K562 (cell line): ENCODE measurements around the gene RNF126. TPM values are rescaled to one million over a fixed set of nuclear protein-coding genes. Genes with fewer than 3 reads are reported as not detected.
"Not testable (repeated sequence)": the region's sequence is repeated elsewhere in the genome, so short reads cannot be mapped to it uniquely, and the experiment has no call there.

Experiments used
- ARID1B ChIP-seq: fragments of 450-650 bp; IDR thresholded peaks from 2 replicates; pipeline ENCODE4 v1.6.1; 2016; ENCODE audit warnings: antibody characterized with exemption, mild to moderate bottlenecking, inconsistent platforms
- ATF1 ChIP-seq, 2 experiments: fragments of 450-650 bp in 1 of 2; IDR thresholded peaks; 2 replicates each; pipeline ENCODE4 v1.6.1; 2016; ENCODE audit warnings: missing compliant biosample characterization in 1 of 2, missing genetic modification characterization in 1 of 2
- ATF7 ChIP-seq: fragments of 450-650 bp; IDR thresholded peaks from 2 replicates; pipeline ENCODE4 v1.7.1; 2014; ENCODE audit warnings: mild to moderate bottlenecking, moderate library complexity
- CBFA2T2 ChIP-seq: fragments of 450-650 bp; conservative IDR thresholded peaks from 2 replicates; pipeline ENCODE4 v1.6.1; 2017; ENCODE audit warnings: mild to moderate bottlenecking
- CBX3 ChIP-seq, 2 experiments: IDR thresholded peaks; 1 replicate in 1 of 2; 2 replicates in 1 of 2; pipeline ENCODE4 v1.6.1; 2012; ENCODE audit warnings: inconsistent platforms in 2 of 2, low read length in 2 of 2, borderline replicate concordance in 1 of 2, control low read depth in 1 of 2
- CBX5 ChIP-seq: IDR thresholded peaks from 2 replicates; pipeline ENCODE4 v1.6.1; 2014; ENCODE audit warnings: low read depth, borderline replicate concordance
- CXXC5 ChIP-seq: fragments of 250-450 bp; sonication (Bioruptor Pico); IDR thresholded peaks from 2 replicates; pipeline ENCODE4 v1.8.0; 2022; ENCODE audit warnings: inconsistent platforms, mild to moderate bottlenecking, moderate library complexity
- ESRRA ChIP-seq: fragments of 450-650 bp; IDR thresholded peaks from 2 replicates; pipeline ENCODE4 v1.6.1; 2014; ENCODE audit warnings: low read depth, mild to moderate bottlenecking, moderate library complexity, borderline replicate concordance
- GABPA ChIP-seq: fragments of 200-800 bp; sonication (Bioruptor generic); conservative IDR thresholded peaks from 2 replicates; pipeline ENCODE4 v1.6.1; 2016; ENCODE audit warnings: low read depth, missing genetic modification characterization, missing compliant biosample characterization
- GATA2 ChIP-seq: sonication (generic); formaldehyde crosslinking; IDR thresholded peaks from 2 replicates; pipeline ENCODE4 v1.4.0; 2020; ENCODE audit warnings: mild to moderate bottlenecking, missing genetic modification reagents
- ID3 ChIP-seq, 2 experiments: fragments of 250-450 bp in 1 of 2; fragments of 450-650 bp in 1 of 2; sonication (Bioruptor Pico) in 1 of 2; IDR thresholded peaks; 2 replicates each; pipeline versions ENCODE4 v1.6.1 to v1.8.0; 2016 to 2021; ENCODE audit warnings: mild to moderate bottlenecking in 2 of 2, moderate library complexity in 2 of 2, missing compliant biosample characterization in 1 of 2, missing genetic modification characterization in 1 of 2
- JUND ChIP-seq, 2 experiments: IDR thresholded peaks; 2 replicates in 1 of 2; 3 replicates in 1 of 2; pipeline ENCODE4 v1.6.1; 2011; ENCODE audit warnings: borderline replicate concordance in 2 of 2, low read depth in 2 of 2, low read length in 2 of 2, improper control_type of control experiment in 1 of 2, missing biosample characterization in 1 of 2, missing genetic modification characterization in 1 of 2, missing genetic modification reagents in 1 of 2
- L3MBTL2 ChIP-seq: fragments of 450-650 bp; IDR thresholded peaks from 2 replicates; pipeline ENCODE4 v1.6.1; 2016; ENCODE audit warnings: mild to moderate bottlenecking, moderate library complexity
- MTA2 ChIP-seq: fragments of 450-650 bp; IDR thresholded peaks from 2 replicates; pipeline ENCODE4 v1.6.1; 2016; ENCODE audit warnings: low read depth
- MTA3 ChIP-seq: fragments of 450-650 bp; formaldehyde crosslinking; IDR thresholded peaks from 2 replicates; pipeline ENCODE4 v1.6.1; 2017; ENCODE audit warnings: mild to moderate bottlenecking, borderline replicate concordance
- NBN ChIP-seq: fragments of 450-650 bp; IDR thresholded peaks from 2 replicates; pipeline ENCODE4 v1.6.1; 2016; ENCODE audit warnings: low read depth, mild to moderate bottlenecking
- OTX1 ChIP-seq: fragments of 450-650 bp; formaldehyde crosslinking; IDR thresholded peaks from 2 replicates; pipeline ENCODE4 v1.4.0; 2022; ENCODE audit warnings: mild to moderate bottlenecking
- SMARCA4 ChIP-seq: fragments of 450-650 bp; IDR thresholded peaks from 2 replicates; pipeline ENCODE4 v1.6.1; 2016
- SMARCE1 ChIP-seq: fragments of 450-650 bp; IDR thresholded peaks from 2 replicates; pipeline ENCODE4 v1.7.1; 2016; ENCODE audit warnings: mild to moderate bottlenecking
- SOX6 ChIP-seq: fragments of 450-650 bp; IDR thresholded peaks from 2 replicates; pipeline ENCODE4 v1.6.1; 2014; ENCODE audit warnings: mild to moderate bottlenecking
- TEAD4 ChIP-seq, 2 experiments: sonication (generic) in 1 of 2; formaldehyde crosslinking in 1 of 2; IDR thresholded peaks; 2 replicates each; pipeline versions ENCODE4 v1.6.1 to v1.8.0; 2012 to 2022; ENCODE audit warnings: borderline replicate concordance in 1 of 2, inconsistent platforms in 1 of 2, low read length in 1 of 2, mild to moderate bottlenecking in 1 of 2, missing genetic modification reagents in 1 of 2
- VEZF1 ChIP-seq: fragments of 200-800 bp; sonication (Bioruptor generic); IDR thresholded peaks from 2 replicates; pipeline ENCODE4 v1.6.1; 2017; ENCODE audit warnings: missing genetic modification characterization, missing compliant biosample characterization
- ZBTB9 ChIP-seq: fragments of 450-650 bp; formaldehyde crosslinking; IDR thresholded peaks from 2 replicates; pipeline ENCODE4 v1.4.0; 2020; ENCODE audit warnings: mild to moderate bottlenecking, moderate library complexity
- ZNF324 ChIP-seq: fragments of 250-450 bp; sonication (Bioruptor Pico); IDR thresholded peaks from 2 replicates; pipeline ENCODE4 v1.4.0; 2020; ENCODE audit warnings: mild to moderate bottlenecking
- polyA plus RNA-seq, 8 experiments: library from polyadenylated mRNA; depleted of rRNA in 4 of 8; stranded (reverse) in 5 of 8; unstranded in 3 of 8; fragments of >200 nt; fragmentation: Nextera tagmentation in 2 of 8; fragmentation: Illumina TruSeq in 1 of 8; extraction: Ambion mirVana in 2 of 8; extraction: Trizol in 1 of 8; gene quantifications; 2 replicates each; pipeline versions ENCODE4 v1.2.1 to v1.2.3, GENCODE V29; 2011 to 2014; ENCODE audit warnings: inconsistent platforms in 1 of 8, missing spikeins in 1 of 8
- total RNA-seq, 7 experiments: library from RNA; depleted of rRNA in 6 of 7; stranded (reverse); fragments of >200 nt in 6 of 7; fragmentation: Illumina TruSeq in 2 of 7; extraction: Trizol in 2 of 7; gene quantifications; 2 replicates each; pipeline versions ENCODE4 v1.2.1 to v1.2.3, GENCODE V29; 2011 to 2021; ENCODE audit warnings: low replicate concordance in 1 of 7

The RNF126 gene
- total and polyA plus RNA-seq, 9 of the 15 experiments (the other 6 are each of a cell fraction or from before 2014, with no cell fraction given): 0.27 to 101 (median 12.3) TPM

- TF ChIP-seq ATF1 (CRISPR knock-in tag; IDR thresholded peaks at IDR 0.05); TEAD4 (CRISPR knock-in tag; IDR thresholded peaks at IDR 0.05; ENCODE audit: borderline replicate concordance); ID3 (CRISPR knock-in tag; IDR thresholded peaks at IDR 0.05): not testable (repeated sequence)
- TF ChIP-seq ATF1 (tag; IDR thresholded peaks at IDR 0.05) (peak; percentile 55), CXXC5 (peak; percentile 61), GABPA (tag) (peak; percentile 33), TEAD4 (IDR thresholded peaks at IDR 0.05; ENCODE audit: low read length) (peak; percentile 63; the same call in 1 of the 2 replicates), ATF7 (peak; percentile 55), GATA2 (CRISPR knock-in tag) (0 out of 2 replicates have a peak, but pooled peaks have one; percentile 10), VEZF1 (CRISPR knock-in tag) (0 out of 2 replicates have a peak, but pooled peaks have one; percentile 57), CBFA2T2 (peak; percentile 27), ZBTB9 (CRISPR knock-in tag) (0 out of 2 replicates have a peak, but pooled peaks have one; percentile 28), SOX6 (peak; percentile 84; the same call in 1 of the 2 replicates), ESRRA (peak; percentile 78; the same call in 1 of the 2 replicates), ARID1B (peak; percentile 75), ID3 (tag; IDR thresholded peaks at IDR 0.05) (0 out of 2 replicates have a peak, but pooled peaks have one; percentile 55), MTA2 (0 out of 2 replicates have a peak, but pooled peaks have one; percentile 36), CBX3 (IDR thresholded peaks at IDR 0.05; ENCODE audit: borderline replicate concordance in 1 of 2, low read length in 2 of 2) (peak in 1 of 2 experiments; percentile 31; a peak in 1 of 3 replicates), JUND (IDR thresholded peaks at IDR 0.05; ENCODE audit: borderline replicate concordance, low read depth, low read length) (0 out of 2 replicates have a peak, but pooled peaks have one; percentile 19), JUND (tag; IDR thresholded peaks at IDR 0.05; ENCODE audit: borderline replicate concordance, low read depth, low read length) (0 out of 3 replicates have a peak, but pooled peaks have one; percentile 19), SMARCA4 (peak; percentile 52; the same call in 1 of the 2 replicates), MTA3 (peak; percentile 38; the same call in 1 of the 2 replicates), SMARCE1 (peak; percentile 90; the same call in 1 of the 2 replicates), L3MBTL2 (0 out of 2 replicates have a peak, but pooled peaks have one; percentile 33), NBN (peak; percentile 56; the same call in 1 of the 2 replicates), OTX1 (CRISPR knock-in tag) (peak; percentile 64; the same call in 1 of the 2 replicates), CBX5 (peak; percentile 88; the same call in 1 of the 2 replicates), ZNF324 (CRISPR knock-in tag) (0 out of 2 replicates have a peak, but pooled peaks have one; percentile 12)
Observed at GRCh38 chr19:668675-669434, 5.8 kb upstream of the RNF126 start (continued).
